GM19035 (cell line): Measurements from ENCODE around the gene TTC28.

Source experiments
- ATAC-seq: cut with Tn5 transposase; IDR thresholded peaks from one replicate; pipeline ENCODE4 v1.9.1; 2021; ENCODE audit not compliant: unreplicated experiment

TTC28 gene

GRCh38 chr22:28155808-28156207 is 523.8 kb downstream of the TTC28 start:
- no peak for ATAC-seq

- ATAC-seq = no peak
Observed at GRCh38 chr22:28154861-28155260, 524.8 kb downstream of the TTC28 start.

GRCh38 chr22:28151151-28151816 is 528.4 kb downstream of the TTC28 start:
- ATAC-seq = no peak

GRCh38 chr22:28148816-28149465 is 530.7 kb downstream of the TTC28 start:
- no peak for ATAC-seq

- no peak for ATAC-seq
Observed at GRCh38 chr22:28147401-28147800, 532.2 kb downstream of the TTC28 start.

- no peak for ATAC-seq
Observed at GRCh38 chr22:28146401-28147314, 533.0 kb downstream of the TTC28 start.

- ATAC-seq = no peak
Observed at GRCh38 chr22:28143961-28144745, 535.5 kb downstream of the TTC28 start.

GRCh38 chr22:28143241-28143865 is 536.3 kb downstream of the TTC28 start:
- no peak for ATAC-seq

- ATAC-seq = no peak
Observed at GRCh38 chr22:28142361-28142961, 537.2 kb downstream of the TTC28 start.

GRCh38 chr22:28141614-28142013 is 538.0 kb downstream of the TTC28 start:
- ATAC-seq = no peak

- no peak for ATAC-seq
Observed at GRCh38 chr22:28139961-28140360, 539.7 kb downstream of the TTC28 start.

GRCh38 chr22:28139516-28139915 is 540.1 kb downstream of the TTC28 start:
- ATAC-seq = no peak

GRCh38 chr22:28137036-28137435 is 542.6 kb downstream of the TTC28 start:
- no peak for ATAC-seq

- ATAC-seq = no peak
Observed at GRCh38 chr22:28132466-28132865, 547.2 kb downstream of the TTC28 start.

GRCh38 chr22:28129319-28129962 is 550.2 kb downstream of the TTC28 start:
- ATAC-seq = no peak

- ATAC-seq = no peak
Observed at GRCh38 chr22:28128827-28129226, 550.8 kb downstream of the TTC28 start.

GRCh38 chr22:28125799-28126198 is 553.8 kb downstream of the TTC28 start:
- ATAC-seq = no peak

GRCh38 chr22:28123989-28124766 is 555.5 kb downstream of the TTC28 start:
- ATAC-seq = no peak
